Astrocyte (in vitro differentiated cells and primary cell): Measurements from ENCODE around the gene RTTN. TPM values are rescaled to one million over a fixed set of nuclear protein-coding genes. Genes with fewer than 3 reads are reported as not detected.

Experiments
- DNase-seq: peaks from one replicate; pipeline ENCODE4 v3.0.0-alpha.2; 2010; ENCODE audit warnings: low read depth
- FAIRE-seq: peaks from 2 replicates; lab custom pipeline; 2011; peaks lifted over from hg19 to GRCh38; lab: Jason Lieb, UNC
- H2AFZ ChIP-seq: 2 replicates; pipeline ENCODE4 v1.6.0; 2012; ENCODE audit warnings: low read depth, low read length, inconsistent platforms
- H3K27ac ChIP-seq: 2 replicates; pipeline ENCODE4 v1.5.1; 2011; ENCODE audit warnings: low read depth, low read length, inconsistent platforms
- H3K27me3 ChIP-seq: 2 replicates; pipeline ENCODE4 v1.6.0; 2011; ENCODE audit warnings: low read length, inconsistent platforms; ENCODE audit not compliant: insufficient read depth
- H3K36me3 ChIP-seq: 2 replicates; pipeline ENCODE4 v1.5.1; 2011; ENCODE audit warnings: low read length, inconsistent platforms; ENCODE audit not compliant: insufficient read depth
- H3K4me1 ChIP-seq: 2 replicates; pipeline ENCODE4 v1.5.1; 2011; ENCODE audit warnings: low read length, inconsistent platforms; ENCODE audit not compliant: insufficient read depth
- H3K4me2 ChIP-seq: 2 replicates; pipeline ENCODE4 v1.6.0; 2012; ENCODE audit warnings: low read length, inconsistent platforms
- H3K4me3 ChIP-seq: 2 replicates; pipeline ENCODE4 v1.5.1; 2011; ENCODE audit warnings: low read depth, mild to moderate bottlenecking, low read length, inconsistent platforms; ENCODE audit not compliant: insufficient read depth
- H3K79me2 ChIP-seq: 2 replicates; pipeline ENCODE4 v1.6.0; 2012; ENCODE audit warnings: mild to moderate bottlenecking, low read length, inconsistent platforms; ENCODE audit not compliant: insufficient read depth
- H3K9ac ChIP-seq: 2 replicates; pipeline ENCODE4 v1.6.0; 2012; ENCODE audit warnings: mild to moderate bottlenecking, low read length, inconsistent platforms
- H3K9me3 ChIP-seq: 2 replicates; pipeline ENCODE4 v1.5.1; 2012; ENCODE audit warnings: low read depth, mild to moderate bottlenecking, low read length, inconsistent platforms; ENCODE audit not compliant: insufficient read depth
- H4K20me1 ChIP-seq: 2 replicates; pipeline ENCODE4 v1.6.0; 2012; ENCODE audit warnings: low read length, inconsistent platforms; ENCODE audit not compliant: insufficient read depth
- H3K27ac Mint-ChIP-seq: one replicate; pipeline ENCODE4 v1.8.0; 2021; ENCODE audit warnings: mild to moderate bottlenecking, mixed read lengths; ENCODE audit not compliant: unreplicated experiment
- H3K27me3 Mint-ChIP-seq: one replicate; pipeline ENCODE4 v1.8.0; 2021; ENCODE audit warnings: low read depth, mixed read lengths; ENCODE audit not compliant: unreplicated experiment
- H3K36me3 Mint-ChIP-seq: one replicate; pipeline ENCODE4 v1.8.0; 2021; ENCODE audit warnings: low read depth, mixed read lengths; ENCODE audit not compliant: unreplicated experiment
- H3K4me1 Mint-ChIP-seq: one replicate; pipeline ENCODE4 v1.8.0; 2021; ENCODE audit warnings: low read depth, mixed read lengths; ENCODE audit not compliant: unreplicated experiment
- H3K4me3 Mint-ChIP-seq: one replicate; pipeline ENCODE4 v1.8.0; 2021; ENCODE audit warnings: mild to moderate bottlenecking, moderate library complexity, mixed read lengths; ENCODE audit not compliant: unreplicated experiment
- H3K9me3 Mint-ChIP-seq: one replicate; pipeline ENCODE4 v1.8.0; 2021; ENCODE audit warnings: mild to moderate bottlenecking, mixed read lengths; ENCODE audit not compliant: unreplicated experiment
- EZH2 ChIP-seq: IDR thresholded peaks from 2 replicates; pipeline ENCODE4 v1.6.1; 2012; ENCODE audit warnings: mild to moderate bottlenecking, low read length, inconsistent platforms; ENCODE audit not compliant: insufficient read depth
- total RNA-seq: library from RNA; stranded (reverse); gene quantifications from 2 replicates; pipeline ENCODE4 v1.2.1, GENCODE V29; 2021
- TF ChIP-seq, protein P1 (sequence below): IDR thresholded peaks from 2 replicates; pipeline ENCODE4 v1.5.1; 2011; ENCODE audit warnings: low read depth, mild to moderate bottlenecking, inconsistent platforms, low read length, moderate library complexity; ENCODE audit not compliant: insufficient read depth

Gene RTTN
- total RNA-seq, 1 donor from 2014 or later: 6.3 TPM

GRCh38 chr18:69998523-69998987 lies 206.9 kb downstream of the RTTN start:
- Mint-ChIP-seq H3K27ac (no peak overlapping the region), H3K4me1 (peaks cover 11% of the 10 kb centered on the region), H3K36me3 (no peaks in the 10 kb centered on the region), H3K4me3 (no peak overlapping the region), H3K9me3 (no peaks in the 10 kb centered on the region), H3K27me3 (no peaks in the 10 kb centered on the region)
- Histone ChIP-seq H2AFZ (no peak overlapping the region), H3K27ac (no peak overlapping the region), H3K9ac (no peak overlapping the region), H3K9me3 (no peaks in the 10 kb centered on the region), H4K20me1 (no peaks in the 10 kb centered on the region), H3K79me2 (no peaks in the 10 kb centered on the region), H3K4me1 (no peaks in the 10 kb centered on the region), H3K27me3 (no peaks in the 10 kb centered on the region), H3K4me3 (no peak overlapping the region), H3K36me3 (no peaks in the 10 kb centered on the region), H3K4me2 (no peak overlapping the region)
- no peak for TF ChIP-seq EZH2
- TF ChIP-seq, protein P1, sequence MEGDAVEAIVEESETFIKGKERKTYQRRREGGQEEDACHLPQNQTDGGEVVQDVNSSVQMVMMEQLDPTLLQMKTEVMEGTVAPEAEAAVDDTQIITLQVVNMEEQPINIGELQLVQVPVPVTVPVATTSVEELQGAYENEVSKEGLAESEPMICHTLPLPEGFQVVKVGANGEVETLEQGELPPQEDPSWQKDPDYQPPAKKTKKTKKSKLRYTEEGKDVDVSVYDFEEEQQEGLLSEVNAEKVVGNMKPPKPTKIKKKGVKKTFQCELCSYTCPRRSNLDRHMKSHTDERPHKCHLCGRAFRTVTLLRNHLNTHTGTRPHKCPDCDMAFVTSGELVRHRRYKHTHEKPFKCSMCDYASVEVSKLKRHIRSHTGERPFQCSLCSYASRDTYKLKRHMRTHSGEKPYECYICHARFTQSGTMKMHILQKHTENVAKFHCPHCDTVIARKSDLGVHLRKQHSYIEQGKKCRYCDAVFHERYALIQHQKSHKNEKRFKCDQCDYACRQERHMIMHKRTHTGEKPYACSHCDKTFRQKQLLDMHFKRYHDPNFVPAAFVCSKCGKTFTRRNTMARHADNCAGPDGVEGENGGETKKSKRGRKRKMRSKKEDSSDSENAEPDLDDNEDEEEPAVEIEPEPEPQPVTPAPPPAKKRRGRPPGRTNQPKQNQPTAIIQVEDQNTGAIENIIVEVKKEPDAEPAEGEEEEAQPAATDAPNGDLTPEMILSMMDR: no peak
- DNase-seq (no peak), FAIRE-seq (no peak)

DNA sequence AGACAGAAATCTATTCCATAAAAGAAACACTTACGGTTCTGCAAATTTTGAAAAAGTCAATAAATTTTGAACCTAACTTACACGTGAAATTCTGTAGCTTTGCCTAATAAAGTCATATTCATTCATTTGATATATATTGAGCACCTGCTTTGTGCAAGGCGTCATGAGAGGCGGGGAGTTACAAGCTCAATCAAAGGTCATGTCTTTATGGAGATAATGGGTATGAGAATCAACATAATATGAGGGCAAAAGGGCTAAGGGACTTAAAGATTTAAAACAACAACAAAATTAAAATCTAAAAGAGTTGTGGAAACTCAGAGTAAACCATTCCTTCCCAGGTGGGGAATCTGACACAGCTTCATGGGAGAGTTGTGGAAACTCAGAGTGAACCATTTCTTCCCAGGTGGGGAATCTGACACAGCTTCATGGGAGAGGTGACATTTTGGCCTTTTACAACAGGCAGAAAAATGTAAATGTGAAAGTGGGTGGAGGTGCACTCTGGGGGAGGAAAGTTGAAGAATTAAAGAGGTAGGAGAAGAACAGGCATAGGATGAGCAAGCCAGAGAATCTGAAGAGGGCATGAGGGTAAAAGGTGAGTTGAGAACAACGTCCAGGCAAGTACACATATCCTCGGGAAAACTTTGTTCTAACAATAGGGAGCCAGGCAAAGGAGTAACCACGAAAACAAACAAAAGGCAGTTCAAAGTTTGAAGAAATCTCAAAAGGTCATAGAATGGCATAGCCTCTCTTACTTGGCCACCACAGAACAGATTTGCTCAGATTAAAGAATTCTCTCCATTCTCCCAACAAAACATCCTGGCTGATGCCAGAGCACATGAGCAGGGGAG lies 208.3 kb downstream of the RTTN start:
- no peaks in the 10 kb centered on the region for H3K27me3 Mint-ChIP-seq
- no peaks in the 10 kb centered on the region for H3K9me3 ChIP-seq
- no peaks in the 10 kb centered on the region for H3K9me3 Mint-ChIP-seq
- H3K4me3 ChIP-seq: no peak overlapping the region
- H2AFZ ChIP-seq: no peak overlapping the region
- FAIRE-seq (no peak), DNase-seq (no peak)
- H4K20me1 ChIP-seq: no peaks in the 10 kb centered on the region
- H3K9ac ChIP-seq: no peak overlapping the region
- no peak overlapping the region for H3K4me2 ChIP-seq
- H3K4me3 Mint-ChIP-seq: no peak overlapping the region
- H3K4me1 Mint-ChIP-seq: peaks cover 3% of the 10 kb centered on the region
- no peaks in the 10 kb centered on the region for H3K36me3 Mint-ChIP-seq
- no peaks in the 10 kb centered on the region for H3K36me3 ChIP-seq
- no peaks in the 10 kb centered on the region for H3K27me3 ChIP-seq
- no peaks in the 10 kb centered on the region for H3K4me1 ChIP-seq
- H3K79me2 ChIP-seq: no peaks in the 10 kb centered on the region
- TF ChIP-seq, protein P1: no peak
- H3K27ac ChIP-seq: no peak overlapping the region
- no peak overlapping the region for H3K27ac Mint-ChIP-seq

- Mint-ChIP-seq H3K36me3 (no peaks in the 10 kb centered on the region), H3K4me3 (no peak overlapping the region), H3K27ac (no peak overlapping the region), H3K9me3 (no peaks in the 10 kb centered on the region), H3K27me3 (no peaks in the 10 kb centered on the region), H3K4me1 (peaks cover 3% of the 10 kb centered on the region)
- FAIRE-seq (no peak), DNase-seq (no peak)
- Histone ChIP-seq H3K4me1 (no peaks in the 10 kb centered on the region), H3K36me3 (no peaks in the 10 kb centered on the region), H3K9me3 (no peaks in the 10 kb centered on the region), H3K9ac (no peak overlapping the region), H3K4me2 (no peak overlapping the region), H3K79me2 (no peaks in the 10 kb centered on the region), H4K20me1 (no peaks in the 10 kb centered on the region), H3K4me3 (no peak overlapping the region), H3K27ac (no peak overlapping the region), H3K27me3 (no peaks in the 10 kb centered on the region), H2AFZ (no peak overlapping the region)
- TF ChIP-seq, protein P1: no peak
- no peak for TF ChIP-seq EZH2
Measured at GRCh38 chr18:69996417-69996816, 209.1 kb downstream of the RTTN start.
